GM12878 (cell line): ENCODE measurements around the gene TSPYL2. TPM values are rescaled to one million over a fixed set of nuclear protein-coding genes. Genes with fewer than 3 reads are reported as not detected.

Experiments
- CBX3 ChIP-seq: fragments of 200-600 bp; sonication (generic); IDR thresholded peaks from 2 replicates; pipeline ENCODE4 v1.6.1; 2016; ENCODE audit warnings: low read depth, borderline replicate concordance
- IKZF2 ChIP-seq, 2 experiments: fragments of 450-650 bp; IDR thresholded peaks; 2 replicates each; pipeline ENCODE4 v1.6.1; 2017; ENCODE audit warnings: mild to moderate bottlenecking in 2 of 2, moderate library complexity in 2 of 2
- JUND ChIP-seq: IDR thresholded peaks from 2 replicates; pipeline ENCODE4 v1.6.1; 2012; ENCODE audit warnings: low read depth, mild to moderate bottlenecking, low read length, improper control_type of control experiment, moderate library complexity
- NFYB ChIP-seq: IDR thresholded peaks from 2 replicates; pipeline ENCODE4 v1.6.1; 2011; ENCODE audit warnings: low read depth, mild to moderate bottlenecking, low read length, improper control_type of control experiment, moderate library complexity; ENCODE audit not compliant: insufficient read depth
- NR2C2 ChIP-seq: IDR thresholded peaks from 2 replicates; pipeline ENCODE4 v1.6.1; 2011; ENCODE audit warnings: borderline replicate concordance, low read depth; ENCODE audit not compliant: control insufficient read depth, insufficient read length
- SMC3 ChIP-seq: IDR thresholded peaks from 2 replicates; pipeline ENCODE4 v1.6.1; 2011; ENCODE audit warnings: low read length, improper control_type of control experiment, borderline replicate concordance
- SP1 ChIP-seq: IDR thresholded peaks from one replicate; pipeline ENCODE4 v1.6.1; 2011; ENCODE audit warnings: low read depth, low read length
- polyA plus RNA-seq, 11 experiments: library from polyadenylated mRNA; depleted of rRNA in 4 of 11; unstranded in 6 of 11; stranded (reverse) in 5 of 11; fragments of >200 nt; fragmentation: Nextera tagmentation in 4 of 11; fragmentation: Illumina TruSeq in 1 of 11; extraction: Ambion mirVana in 4 of 11; extraction: Trizol in 1 of 11; gene quantifications; 1 replicate in 1 of 11; 2 replicates in 10 of 11; pipeline versions ENCODE4 v1.2.1 to v1.2.3, GENCODE V29; 2011 to 2016; ENCODE audit warnings: inconsistent platforms in 2 of 11, missing spikeins in 2 of 11, low read depth in 1 of 11
- total RNA-seq, 4 experiments: library from RNA; depleted of rRNA in 3 of 4; stranded (reverse); fragments of >200 nt in 3 of 4; fragmentation: Illumina TruSeq in 1 of 4; extraction: Trizol in 1 of 4; gene quantifications; 2 replicates each; pipeline versions ENCODE4 v1.2.1 to v1.2.3, GENCODE V29; 2013 to 2021
- TF ChIP-seq, protein P1 (sequence below): IDR thresholded peaks from 2 replicates; pipeline ENCODE4 v1.6.1; 2012; ENCODE audit warnings: mild to moderate bottlenecking, low read depth, low read length
- TF ChIP-seq, protein P2 (sequence below): fragments of 450-650 bp; IDR thresholded peaks from 2 replicates; pipeline ENCODE4 v1.6.1; 2014; ENCODE audit warnings: mild to moderate bottlenecking
- TF ChIP-seq, protein P3 (sequence below): IDR thresholded peaks from 2 replicates; pipeline ENCODE4 v1.6.1; 2011; ENCODE audit warnings: borderline replicate concordance, low read depth, mild to moderate bottlenecking, moderate library complexity, mixed read lengths, low read length; ENCODE audit not compliant: insufficient read depth; ENCODE audit errors: extremely low read length
- TF ChIP-seq, protein P4 (sequence below): IDR thresholded peaks from 2 replicates; pipeline ENCODE4 v1.6.1; 2011; ENCODE audit warnings: low read depth, mild to moderate bottlenecking, low read length, moderate library complexity, borderline replicate concordance; ENCODE audit errors: extremely low read depth

TSPYL2 gene
- total and polyA plus RNA-seq, 10 of the 15 experiments (the other 5 are each of a cell fraction or from before 2014, with no cell fraction given), result 0.53 to 24.6 (median 14.5) TPM

DNA sequence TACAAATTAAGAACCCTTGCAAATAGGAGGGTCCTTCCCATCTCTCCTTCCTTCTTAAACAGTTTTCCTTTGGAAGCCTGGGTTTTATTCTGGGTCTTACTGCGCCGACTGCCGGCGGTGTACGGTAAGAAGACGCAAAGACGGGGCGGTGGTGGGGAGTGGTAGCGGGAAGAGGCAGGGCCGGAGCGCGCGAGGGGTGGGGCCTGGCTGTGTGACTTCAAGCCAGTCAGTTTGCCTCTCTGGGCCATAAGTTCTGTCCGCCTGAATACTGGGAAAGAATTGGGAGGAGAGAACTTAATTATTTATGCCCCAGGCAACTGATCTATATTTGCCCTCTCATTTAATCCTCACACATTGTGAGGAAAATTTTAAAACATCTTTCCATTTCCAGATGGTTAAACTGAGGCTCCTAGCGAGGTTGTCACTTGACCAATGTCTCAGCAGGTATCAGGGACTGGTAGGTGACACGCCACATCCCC is 11.0 kb downstream of the TSPYL2 start (continued):
- TF ChIP-seq, protein P1, sequence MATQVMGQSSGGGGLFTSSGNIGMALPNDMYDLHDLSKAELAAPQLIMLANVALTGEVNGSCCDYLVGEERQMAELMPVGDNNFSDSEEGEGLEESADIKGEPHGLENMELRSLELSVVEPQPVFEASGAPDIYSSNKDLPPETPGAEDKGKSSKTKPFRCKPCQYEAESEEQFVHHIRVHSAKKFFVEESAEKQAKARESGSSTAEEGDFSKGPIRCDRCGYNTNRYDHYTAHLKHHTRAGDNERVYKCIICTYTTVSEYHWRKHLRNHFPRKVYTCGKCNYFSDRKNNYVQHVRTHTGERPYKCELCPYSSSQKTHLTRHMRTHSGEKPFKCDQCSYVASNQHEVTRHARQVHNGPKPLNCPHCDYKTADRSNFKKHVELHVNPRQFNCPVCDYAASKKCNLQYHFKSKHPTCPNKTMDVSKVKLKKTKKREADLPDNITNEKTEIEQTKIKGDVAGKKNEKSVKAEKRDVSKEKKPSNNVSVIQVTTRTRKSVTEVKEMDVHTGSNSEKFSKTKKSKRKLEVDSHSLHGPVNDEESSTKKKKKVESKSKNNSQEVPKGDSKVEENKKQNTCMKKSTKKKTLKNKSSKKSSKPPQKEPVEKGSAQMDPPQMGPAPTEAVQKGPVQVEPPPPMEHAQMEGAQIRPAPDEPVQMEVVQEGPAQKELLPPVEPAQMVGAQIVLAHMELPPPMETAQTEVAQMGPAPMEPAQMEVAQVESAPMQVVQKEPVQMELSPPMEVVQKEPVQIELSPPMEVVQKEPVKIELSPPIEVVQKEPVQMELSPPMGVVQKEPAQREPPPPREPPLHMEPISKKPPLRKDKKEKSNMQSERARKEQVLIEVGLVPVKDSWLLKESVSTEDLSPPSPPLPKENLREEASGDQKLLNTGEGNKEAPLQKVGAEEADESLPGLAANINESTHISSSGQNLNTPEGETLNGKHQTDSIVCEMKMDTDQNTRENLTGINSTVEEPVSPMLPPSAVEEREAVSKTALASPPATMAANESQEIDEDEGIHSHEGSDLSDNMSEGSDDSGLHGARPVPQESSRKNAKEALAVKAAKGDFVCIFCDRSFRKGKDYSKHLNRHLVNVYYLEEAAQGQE, result no peak
- no peak for TF ChIP-seq JUND
- peak; percentile 34 to 58; a peak in 1 of 4 replicates for TF ChIP-seq IKZF2 (IDR thresholded peaks at IDR 0.05)
- TF ChIP-seq, protein P2, sequence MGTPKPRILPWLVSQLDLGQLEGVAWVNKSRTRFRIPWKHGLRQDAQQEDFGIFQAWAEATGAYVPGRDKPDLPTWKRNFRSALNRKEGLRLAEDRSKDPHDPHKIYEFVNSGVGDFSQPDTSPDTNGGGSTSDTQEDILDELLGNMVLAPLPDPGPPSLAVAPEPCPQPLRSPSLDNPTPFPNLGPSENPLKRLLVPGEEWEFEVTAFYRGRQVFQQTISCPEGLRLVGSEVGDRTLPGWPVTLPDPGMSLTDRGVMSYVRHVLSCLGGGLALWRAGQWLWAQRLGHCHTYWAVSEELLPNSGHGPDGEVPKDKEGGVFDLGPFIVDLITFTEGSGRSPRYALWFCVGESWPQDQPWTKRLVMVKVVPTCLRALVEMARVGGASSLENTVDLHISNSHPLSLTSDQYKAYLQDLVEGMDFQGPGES, result no peak
- TF ChIP-seq, protein P3, sequence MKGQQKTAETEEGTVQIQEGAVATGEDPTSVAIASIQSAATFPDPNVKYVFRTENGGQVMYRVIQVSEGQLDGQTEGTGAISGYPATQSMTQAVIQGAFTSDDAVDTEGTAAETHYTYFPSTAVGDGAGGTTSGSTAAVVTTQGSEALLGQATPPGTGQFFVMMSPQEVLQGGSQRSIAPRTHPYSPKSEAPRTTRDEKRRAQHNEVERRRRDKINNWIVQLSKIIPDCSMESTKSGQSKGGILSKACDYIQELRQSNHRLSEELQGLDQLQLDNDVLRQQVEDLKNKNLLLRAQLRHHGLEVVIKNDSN, result no peak
- TF ChIP-seq, protein P4, sequence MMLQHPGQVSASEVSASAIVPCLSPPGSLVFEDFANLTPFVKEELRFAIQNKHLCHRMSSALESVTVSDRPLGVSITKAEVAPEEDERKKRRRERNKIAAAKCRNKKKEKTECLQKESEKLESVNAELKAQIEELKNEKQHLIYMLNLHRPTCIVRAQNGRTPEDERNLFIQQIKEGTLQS, result no peak
- no peak for TF ChIP-seq SP1
- no peak for TF ChIP-seq NR2C2
- peak; percentile 30; the same call in 1 of the 2 replicates for TF ChIP-seq SMC3
- no peak for TF ChIP-seq NFYB
- TF ChIP-seq CBX3, result no peak
- TF ChIP-seq, all 136 proteins: peak for 6
